KMS-11 (cell line): ENCODE data around the gene TRPM4.
"Not testable (repeated sequence)": the region's sequence is repeated elsewhere in the genome, so short reads cannot be mapped to it uniquely, and the experiment has no call there.

Experiments used
- H2AFZ ChIP-seq: fragments of 200-600 bp; sonication (generic); 2 replicates; pipeline ENCODE4 v1.6.1; 2016; ENCODE audit warnings: antibody characterized with exemption, mixed run types, low read depth
- H3K27ac ChIP-seq: fragments of 200-600 bp; sonication (generic); 2 replicates; pipeline ENCODE4 v1.6.1; 2016; ENCODE audit warnings: mild to moderate bottlenecking, mixed run types
- H3K27me3 ChIP-seq: fragments of 200-600 bp; sonication (generic); 2 replicates; pipeline ENCODE4 v1.6.1; 2017; ENCODE audit warnings: mild to moderate bottlenecking, low read depth, mixed run types, moderate library complexity; ENCODE audit not compliant: insufficient read depth
- H3K36me3 ChIP-seq: fragments of 200-600 bp; sonication (generic); 2 replicates; pipeline ENCODE4 v1.6.1; 2017; ENCODE audit warnings: mild to moderate bottlenecking, mixed run types; ENCODE audit not compliant: insufficient read depth
- H3K4me1 ChIP-seq: fragments of 200-600 bp; sonication (generic); 2 replicates; pipeline ENCODE4 v1.6.1; 2016; ENCODE audit warnings: mild to moderate bottlenecking, low read depth, mixed run types; ENCODE audit not compliant: poor library complexity, severe bottlenecking
- H3K4me2 ChIP-seq: fragments of 200-600 bp; sonication (generic); 2 replicates; pipeline ENCODE4 v1.7.0; 2016; ENCODE audit warnings: mild to moderate bottlenecking, mixed run types
- H3K4me3 ChIP-seq: fragments of 200-600 bp; sonication (generic); IDR thresholded peaks from 2 replicates; pipeline ENCODE4 v1.6.1; 2017; ENCODE audit warnings: low read depth, low read length, mixed read lengths; ENCODE audit not compliant: insufficient read depth
- H3K79me2 ChIP-seq: fragments of 200-600 bp; sonication (generic); 2 replicates; pipeline ENCODE4 v1.6.1; 2016; ENCODE audit warnings: low read depth, mixed run types; ENCODE audit not compliant: insufficient read depth
- H3K9ac ChIP-seq: fragments of 200-600 bp; sonication (generic); 2 replicates; pipeline ENCODE4 v1.6.1; 2016; ENCODE audit warnings: mild to moderate bottlenecking, mixed run types
- H4K20me1 ChIP-seq: fragments of 200-600 bp; sonication (generic); 2 replicates; pipeline ENCODE4 v1.6.1; 2016; ENCODE audit warnings: mild to moderate bottlenecking, mixed run types; ENCODE audit not compliant: insufficient read depth
- TF ChIP-seq, protein P1 (sequence below): fragments of 200-600 bp; sonication (generic); conservative IDR thresholded peaks from 2 replicates; pipeline ENCODE4 v1.6.1; 2017; ENCODE audit warnings: low read depth, mild to moderate bottlenecking, antibody characterized with exemption, low read length, moderate library complexity, mixed read lengths

Gene TRPM4

DNA sequence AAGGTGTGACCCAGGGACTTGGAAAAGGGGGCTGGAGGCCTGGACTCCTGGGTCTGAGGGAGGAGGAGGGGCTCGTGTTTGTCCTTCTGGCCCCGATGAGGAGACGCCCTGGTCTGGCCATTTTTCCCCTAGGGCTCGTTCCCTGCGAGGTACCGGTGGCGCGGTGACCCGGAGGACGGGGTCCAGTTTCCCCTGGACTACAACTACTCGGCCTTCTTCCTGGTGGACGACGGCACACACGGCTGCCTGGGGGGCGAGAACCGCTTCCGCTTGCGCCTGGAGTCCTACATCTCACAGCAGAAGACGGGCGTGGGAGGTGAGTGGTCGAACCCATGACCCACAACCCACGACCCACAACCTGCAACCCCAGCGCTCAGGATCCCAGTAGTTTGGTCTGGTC, 10.8 kb downstream of the TRPM4 start:
- no peak overlapping the region for H3K4me2 ChIP-seq
- H2AFZ ChIP-seq: no peak overlapping the region
- H3K27me3 ChIP-seq: peaks cover 89% of the 10 kb centered on the region
- TF ChIP-seq, protein P1, sequence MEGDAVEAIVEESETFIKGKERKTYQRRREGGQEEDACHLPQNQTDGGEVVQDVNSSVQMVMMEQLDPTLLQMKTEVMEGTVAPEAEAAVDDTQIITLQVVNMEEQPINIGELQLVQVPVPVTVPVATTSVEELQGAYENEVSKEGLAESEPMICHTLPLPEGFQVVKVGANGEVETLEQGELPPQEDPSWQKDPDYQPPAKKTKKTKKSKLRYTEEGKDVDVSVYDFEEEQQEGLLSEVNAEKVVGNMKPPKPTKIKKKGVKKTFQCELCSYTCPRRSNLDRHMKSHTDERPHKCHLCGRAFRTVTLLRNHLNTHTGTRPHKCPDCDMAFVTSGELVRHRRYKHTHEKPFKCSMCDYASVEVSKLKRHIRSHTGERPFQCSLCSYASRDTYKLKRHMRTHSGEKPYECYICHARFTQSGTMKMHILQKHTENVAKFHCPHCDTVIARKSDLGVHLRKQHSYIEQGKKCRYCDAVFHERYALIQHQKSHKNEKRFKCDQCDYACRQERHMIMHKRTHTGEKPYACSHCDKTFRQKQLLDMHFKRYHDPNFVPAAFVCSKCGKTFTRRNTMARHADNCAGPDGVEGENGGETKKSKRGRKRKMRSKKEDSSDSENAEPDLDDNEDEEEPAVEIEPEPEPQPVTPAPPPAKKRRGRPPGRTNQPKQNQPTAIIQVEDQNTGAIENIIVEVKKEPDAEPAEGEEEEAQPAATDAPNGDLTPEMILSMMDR: no peak
- peaks cover 19% of the 10 kb centered on the region for H3K4me1 ChIP-seq
- H4K20me1 ChIP-seq: no peaks in the 10 kb centered on the region
- no peak overlapping the region for H3K4me3 ChIP-seq
- H3K9ac ChIP-seq: no peak overlapping the region
- H3K36me3 ChIP-seq: no peaks in the 10 kb centered on the region
- H3K27ac ChIP-seq: no peak overlapping the region
- no peaks in the 10 kb centered on the region for H3K79me2 ChIP-seq

DNA sequence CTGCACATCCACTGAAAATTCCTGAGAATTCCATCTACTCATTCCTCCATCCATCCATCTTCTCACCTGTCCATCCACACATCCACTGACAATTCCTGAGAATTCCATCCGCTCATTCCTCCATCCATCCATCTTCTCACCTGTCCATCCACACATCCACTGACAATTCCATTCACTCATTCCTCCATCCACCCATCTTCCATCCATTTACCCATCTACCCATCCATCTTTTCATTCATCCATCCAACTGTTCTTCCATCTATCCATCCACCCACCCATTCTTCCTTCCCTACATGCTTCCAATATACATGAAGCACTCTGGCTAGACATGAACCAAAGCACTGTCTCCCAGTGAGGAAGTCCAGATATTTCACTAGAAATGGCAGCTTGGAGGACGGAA, 15.6 kb downstream of the TRPM4 start:
- no peak overlapping the region for H3K4me3 ChIP-seq
- no peaks in the 10 kb centered on the region for H3K79me2 ChIP-seq
- peaks cover 98% of the 10 kb centered on the region for H3K27me3 ChIP-seq
- no peak overlapping the region for H3K9ac ChIP-seq
- TF ChIP-seq, protein P1: no peak
- H3K4me1 ChIP-seq: peaks cover 19% of the 10 kb centered on the region
- no peaks in the 10 kb centered on the region for H3K36me3 ChIP-seq
- no peak overlapping the region for H2AFZ ChIP-seq
- H3K27ac ChIP-seq: no peak overlapping the region
- no peak overlapping the region for H3K4me2 ChIP-seq
- H4K20me1 ChIP-seq: no peaks in the 10 kb centered on the region

DNA sequence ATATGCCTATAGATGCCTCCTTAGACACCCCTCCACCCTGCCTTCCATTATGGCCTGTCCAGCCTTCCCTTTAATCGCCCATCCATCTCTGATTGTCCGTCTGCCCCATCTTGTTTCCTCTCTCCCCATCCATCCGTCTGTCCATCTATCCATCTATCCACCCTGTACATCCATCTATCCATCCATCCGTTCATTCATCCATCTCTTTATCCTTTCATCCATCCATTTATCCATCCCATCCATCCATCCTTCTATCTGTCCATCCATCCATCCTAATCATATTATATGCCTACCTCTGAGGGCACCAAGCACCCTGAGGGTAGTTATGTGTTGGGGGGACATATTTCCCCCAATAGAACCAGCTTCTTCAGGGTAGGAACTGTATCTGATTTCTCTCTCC, 23.1 kb downstream of the TRPM4 start:
- H3K36me3 ChIP-seq: no peaks in the 10 kb centered on the region
- peaks cover 62% of the 10 kb centered on the region for H3K27me3 ChIP-seq
- H4K20me1 ChIP-seq: no peaks in the 10 kb centered on the region
- H3K4me3 ChIP-seq: no peak overlapping the region
- no peaks in the 10 kb centered on the region for H3K4me1 ChIP-seq
- no peak overlapping the region for H3K4me2 ChIP-seq
- no peak overlapping the region for H3K9ac ChIP-seq
- no peak overlapping the region for H3K27ac ChIP-seq
- no peak overlapping the region for H2AFZ ChIP-seq
- TF ChIP-seq, protein P1: no peak
- H3K79me2 ChIP-seq: no peaks in the 10 kb centered on the region

DNA sequence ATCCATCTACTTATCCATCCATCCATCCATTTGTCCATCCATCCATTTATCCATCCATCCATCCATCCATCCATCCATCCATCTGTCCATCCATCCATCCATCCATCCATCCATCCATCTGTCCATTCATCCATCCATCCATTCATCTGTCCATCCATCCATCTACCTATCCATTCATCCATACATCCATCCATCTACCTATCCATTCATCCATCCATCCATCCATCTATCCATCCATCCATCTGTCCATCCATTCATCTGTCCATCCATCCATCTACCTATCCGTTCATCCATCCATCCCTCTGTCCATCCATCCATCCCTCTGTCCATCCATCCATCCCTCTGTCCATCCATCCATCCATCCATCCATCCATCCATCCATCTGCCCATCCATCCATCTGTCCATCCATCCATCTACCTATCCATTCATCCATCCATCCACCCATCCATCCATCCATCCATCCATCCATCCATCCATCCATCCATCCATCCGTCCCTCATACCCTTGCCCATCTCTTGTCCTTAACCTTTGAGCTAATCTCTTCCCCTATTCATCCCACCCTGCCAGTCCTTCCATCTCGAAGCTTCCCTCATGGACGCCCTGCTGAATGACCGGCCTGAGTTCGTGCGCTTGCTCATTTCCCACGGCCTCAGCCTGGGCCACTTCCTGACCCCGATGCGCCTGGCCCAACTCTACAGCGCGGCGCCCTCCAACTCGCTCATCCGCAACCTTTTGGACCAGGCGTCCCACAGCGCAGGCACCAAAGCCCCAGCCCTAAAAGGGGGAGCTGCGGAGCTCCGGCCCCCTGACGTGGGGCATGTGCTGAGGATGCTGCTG, 24.6 kb downstream of the TRPM4 start:
- not testable (repeated sequence) for H4K20me1 ChIP-seq, H3K79me2 ChIP-seq
- peaks cover 62% of the 10 kb centered on the region for H3K27me3 ChIP-seq

DNA sequence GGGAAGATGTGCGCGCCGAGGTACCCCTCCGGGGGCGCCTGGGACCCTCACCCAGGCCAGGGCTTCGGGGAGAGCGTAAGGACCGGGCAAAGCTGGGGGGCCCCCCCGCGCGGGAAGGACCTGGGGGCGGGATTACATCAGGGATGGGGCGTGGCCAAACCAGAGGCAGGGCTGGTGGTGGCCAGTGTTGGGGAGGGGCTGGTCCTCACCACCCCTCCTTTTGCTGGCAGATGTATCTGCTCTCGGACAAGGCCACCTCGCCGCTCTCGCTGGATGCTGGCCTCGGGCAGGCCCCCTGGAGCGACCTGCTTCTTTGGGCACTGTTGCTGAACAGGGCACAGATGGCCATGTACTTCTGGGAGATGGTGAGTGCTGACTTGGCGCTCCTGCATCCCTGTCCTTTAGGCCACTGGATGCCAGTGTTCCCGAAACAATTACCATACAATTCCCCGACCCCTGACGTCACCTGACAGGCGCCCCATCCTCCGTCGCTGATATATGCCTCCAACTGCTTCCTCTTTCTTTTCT, 25.3 kb downstream of the TRPM4 start:
- Histone ChIP-seq H3K27me3 (peaks cover 62% of the 10 kb centered on the region), H3K4me3 (no peak overlapping the region), H3K79me2 (no peaks in the 10 kb centered on the region), H2AFZ (no peak overlapping the region), H3K9ac (no peak overlapping the region), H4K20me1 (no peaks in the 10 kb centered on the region), H3K4me1 (no peaks in the 10 kb centered on the region), H3K27ac (no peak overlapping the region), H3K4me2 (no peak overlapping the region), H3K36me3 (no peaks in the 10 kb centered on the region)
- TF ChIP-seq, protein P1: no peak

More for the DNA sequence above, 24.6 kb downstream of the TRPM4 start:
- not testable (repeated sequence) for H3K4me2 ChIP-seq, H3K4me3 ChIP-seq, H3K9ac ChIP-seq, H3K36me3 ChIP-seq, H3K4me1 ChIP-seq, H2AFZ ChIP-seq, H3K27ac ChIP-seq
